Tongue (tissue), 1 donor: ENCODE measurements around the gene ADI1. TPM values are rescaled to one million over a fixed set of nuclear protein-coding genes. Genes with fewer than 3 reads are reported as not detected.

Source experiments
- total RNA-seq: library from RNA; depleted of rRNA; stranded (reverse); fragments of >200 nt; gene quantifications from one replicate; pipeline ENCODE4 v1.2.3, GENCODE V29; 2014

ADI1 gene
- total RNA-seq, 1 donor from 2014 or later: 33.2 TPM

Other genes with a start within 250 kb of the ADI1 start
- gene EIPR1, start 141.7 kb downstream of the ADI1 start, total RNA-seq: 28.9 TPM
- 75.5 TPM for gene TRAPPC12, start 139.8 kb downstream of the ADI1 start, total RNA-seq
- gene RNASEH1, start 38.8 kb upstream of the ADI1 start, total RNA-seq: 22.2 TPM
- gene RPS7, start 55.7 kb upstream of the ADI1 start, total RNA-seq: 1,588 TPM
- 0.92 TPM for gene COLEC11, start 75.6 kb upstream of the ADI1 start, total RNA-seq
- not detected for gene ALLC, start 138.7 kb upstream of the ADI1 start, total RNA-seq
- gene DCDC2C, start 184.0 kb upstream of the ADI1 start, total RNA-seq: not detected